CD4-positive, alpha-beta T cell treated with Interleukin-17A for 4 hours (primary cell): ENCODE results near the gene MCC.

Source experiments
- DNase-seq: peaks from one replicate; pipeline ENCODE4 v3.0.0-alpha.2; 2020; ENCODE audit warnings: mixed read lengths

Gene MCC

GRCh38 chr5:113063927-113064326, 424.3 kb downstream of the MCC start:
- no peak for DNase-seq

GRCh38 chr5:113062869-113063508, 425.3 kb downstream of the MCC start:
- DNase-seq = no peak

GRCh38 chr5:113061846-113062780, 426.1 kb downstream of the MCC start:
- DNase-seq = no peak

- no peak for DNase-seq
Observed at GRCh38 chr5:113060408-113061025, 427.7 kb downstream of the MCC start.

DNA sequence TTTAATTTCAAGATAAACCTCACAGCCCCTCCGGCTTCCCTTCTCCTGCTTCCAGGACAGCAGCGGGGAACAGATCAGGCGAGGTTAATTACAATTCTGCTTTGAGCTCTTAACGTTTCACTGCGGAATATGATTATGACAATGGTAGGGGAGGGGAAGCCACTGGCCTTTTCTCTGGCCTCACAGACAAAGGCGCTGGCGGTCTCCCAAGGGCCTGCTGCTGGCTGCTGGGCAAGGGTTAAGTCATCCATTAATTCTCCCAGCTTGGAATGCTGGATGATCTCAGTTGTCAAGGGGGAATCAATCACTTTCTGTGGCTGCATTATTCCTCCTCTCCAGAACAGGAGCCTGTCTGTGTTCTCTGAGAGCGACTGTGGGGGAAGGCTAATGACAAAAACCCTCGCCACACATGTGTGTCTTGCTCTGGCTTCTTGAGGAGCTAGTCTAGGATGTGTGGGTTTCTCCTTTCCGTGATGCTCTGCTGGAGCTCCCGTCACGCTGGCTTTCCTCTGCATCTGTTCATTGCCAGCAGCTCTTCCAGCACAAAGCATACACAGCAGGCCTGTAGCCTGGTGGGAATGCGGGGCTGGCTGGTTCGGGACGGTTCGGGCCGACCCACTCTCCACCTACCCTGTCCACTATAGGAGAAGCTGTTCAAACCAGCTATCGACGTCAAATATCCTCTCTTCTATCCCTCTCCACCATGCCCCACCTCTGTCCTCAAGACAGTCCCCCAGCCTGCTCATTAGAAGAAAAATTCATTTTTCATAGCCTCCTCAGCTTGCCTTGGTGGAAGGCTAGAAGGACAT, 428.8 kb downstream of the MCC start:
- no peak for DNase-seq

DNA sequence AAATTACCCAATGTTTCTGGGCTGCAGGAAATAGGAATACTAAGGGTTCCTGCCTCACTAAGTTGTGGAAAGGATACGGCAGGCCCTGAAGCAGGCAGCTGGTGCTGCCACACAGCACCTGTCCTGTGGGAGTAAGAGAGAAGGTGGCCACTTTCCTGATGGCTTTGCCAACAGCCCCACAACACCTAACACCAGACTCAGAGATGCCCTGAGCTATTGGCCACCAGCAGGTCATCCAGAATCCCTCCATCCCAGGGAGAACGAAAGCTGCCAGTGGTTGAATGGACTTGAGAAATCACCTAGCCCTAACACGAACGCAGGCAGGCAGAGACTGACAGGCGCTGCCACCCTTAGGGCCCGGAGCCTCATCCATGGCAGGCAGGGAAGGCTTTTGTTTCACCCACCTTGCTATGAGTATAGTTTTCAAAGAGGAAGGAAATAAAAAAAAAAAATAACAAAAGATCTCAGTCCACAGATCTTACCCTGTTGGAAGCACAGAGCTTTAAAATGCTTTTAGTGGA, 429.5 kb downstream of the MCC start:
- no peak for DNase-seq

DNA sequence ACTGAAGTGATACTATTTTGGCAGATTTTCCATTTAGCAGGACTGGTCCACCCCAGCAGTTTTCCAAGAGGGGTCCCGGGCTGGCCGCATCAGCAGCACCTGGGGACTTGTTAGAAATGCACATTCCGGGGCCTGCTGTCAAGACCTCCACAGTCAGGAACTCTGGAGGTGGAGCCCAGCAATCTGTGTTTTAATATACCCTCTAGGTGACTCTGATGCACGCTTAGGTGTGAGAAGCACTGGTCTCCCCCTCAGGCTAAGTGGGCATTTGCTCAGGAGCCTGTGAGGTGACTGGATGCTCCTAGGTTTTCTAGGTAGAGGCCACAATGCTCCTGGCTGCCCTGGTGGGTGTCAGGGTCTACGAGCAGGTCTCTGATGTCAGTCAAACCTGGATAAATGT, 430.0 kb downstream of the MCC start:
- no peak for DNase-seq

DNA sequence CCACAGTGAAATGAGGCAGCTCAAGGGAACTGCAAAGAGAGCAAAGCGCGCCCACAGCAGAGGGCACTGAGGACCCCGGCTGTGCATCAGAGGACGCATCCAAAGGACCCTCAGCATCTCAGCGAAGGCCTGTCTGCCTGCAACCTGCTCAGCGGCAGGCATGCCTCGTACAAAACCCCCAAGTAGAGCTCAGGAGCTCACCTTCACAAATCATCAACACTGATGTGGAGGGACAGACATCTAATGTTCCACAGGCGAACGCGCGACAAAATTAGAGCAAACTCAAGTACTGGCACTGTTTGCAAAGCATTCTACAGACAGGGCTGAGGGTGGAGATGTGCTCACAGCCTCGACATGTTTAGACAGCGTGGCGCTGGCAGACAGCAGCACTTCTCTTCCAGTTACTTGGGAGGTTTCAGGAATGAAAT, 430.7 kb downstream of the MCC start:
- DNase-seq = no peak

GRCh38 chr5:113056988-113057387, 431.3 kb downstream of the MCC start:
- DNase-seq = no peak

GRCh38 chr5:113054899-113055298, 433.4 kb downstream of the MCC start:
- no peak for DNase-seq

DNA sequence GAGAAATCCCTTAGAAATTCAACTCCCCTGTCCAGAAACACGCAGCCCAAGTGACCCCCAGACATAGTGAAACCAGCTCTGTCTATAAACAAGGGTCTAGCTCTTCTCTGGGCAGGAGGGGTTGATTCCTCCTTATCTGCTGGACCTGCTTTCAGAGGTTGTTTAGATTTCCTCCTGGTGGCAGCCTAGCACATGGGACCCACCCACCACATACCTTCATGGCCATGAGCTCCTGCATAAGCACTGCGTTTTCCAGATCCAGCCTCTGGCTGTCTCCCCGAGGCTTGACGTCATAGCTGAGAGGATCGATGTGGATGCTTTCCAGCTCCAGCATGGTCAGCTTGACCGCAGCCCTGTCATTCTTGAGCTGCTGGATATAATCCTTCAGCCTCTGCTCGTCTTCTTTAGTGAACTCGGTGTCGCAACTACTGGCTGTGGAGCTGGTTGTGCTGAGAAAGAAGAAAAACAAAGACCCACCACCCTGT, 434.7 kb downstream of the MCC start:
- DNase-seq = no peak

DNA sequence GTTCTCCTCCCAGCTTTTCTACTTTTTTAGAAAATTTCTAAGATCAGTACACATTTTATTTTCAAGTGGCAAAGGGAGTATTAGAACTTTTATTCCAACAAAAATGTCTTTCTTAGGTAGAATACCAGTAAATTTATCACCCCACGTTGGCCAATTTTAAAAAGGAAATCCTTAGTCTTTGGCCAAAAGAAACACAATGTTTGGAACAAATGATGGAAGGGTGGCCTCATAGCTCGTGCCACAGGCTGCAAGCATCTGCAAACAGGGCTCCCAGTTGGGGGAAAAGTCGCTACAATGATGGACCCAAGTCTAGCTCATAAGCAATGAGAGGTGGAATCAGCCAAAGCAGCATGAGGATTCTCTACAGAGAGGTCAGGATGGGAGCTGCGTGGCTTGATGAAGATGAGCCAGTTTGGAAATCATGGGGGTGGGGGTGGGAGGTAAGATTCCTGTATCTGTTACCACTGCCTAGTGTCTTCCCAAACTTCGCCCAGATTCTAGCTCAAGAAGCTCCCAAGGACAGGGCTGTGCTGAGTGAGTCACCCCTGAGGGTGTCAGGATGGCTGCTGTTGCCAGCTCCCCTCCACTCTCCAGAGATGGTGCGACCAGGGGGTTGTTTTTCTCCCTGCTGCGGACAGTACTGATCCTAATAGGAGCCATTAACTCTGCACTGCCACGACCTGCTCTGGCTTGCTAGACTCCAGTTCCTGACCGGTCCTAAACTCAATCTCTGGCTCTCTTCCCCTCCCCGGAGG, 436.0 kb downstream of the MCC start:
- no peak for DNase-seq

GRCh38 chr5:113050721-113051382, 437.4 kb downstream of the MCC start:
- peak; percentile 27 for DNase-seq

DNA sequence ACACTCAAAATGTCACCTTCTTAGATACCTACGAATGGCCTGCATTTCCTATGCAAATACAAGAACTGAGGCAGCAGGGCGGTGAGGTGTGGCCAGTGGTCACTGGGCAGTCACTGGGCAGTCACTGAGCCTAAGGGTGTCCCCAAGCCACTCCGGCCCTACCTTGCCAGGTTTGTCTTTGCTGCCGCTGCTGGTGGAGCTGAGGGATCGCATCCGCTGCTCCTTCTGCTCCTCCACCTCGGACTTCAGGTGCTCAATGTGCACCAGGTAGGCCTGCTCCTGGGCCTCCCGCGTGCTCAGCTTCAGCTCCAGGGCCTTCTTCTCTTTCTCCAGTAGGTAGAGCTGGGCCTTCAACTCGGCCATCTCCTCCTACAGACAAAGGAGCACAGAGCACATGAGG, 439.3 kb downstream of the MCC start:
- no peak for DNase-seq

DNA sequence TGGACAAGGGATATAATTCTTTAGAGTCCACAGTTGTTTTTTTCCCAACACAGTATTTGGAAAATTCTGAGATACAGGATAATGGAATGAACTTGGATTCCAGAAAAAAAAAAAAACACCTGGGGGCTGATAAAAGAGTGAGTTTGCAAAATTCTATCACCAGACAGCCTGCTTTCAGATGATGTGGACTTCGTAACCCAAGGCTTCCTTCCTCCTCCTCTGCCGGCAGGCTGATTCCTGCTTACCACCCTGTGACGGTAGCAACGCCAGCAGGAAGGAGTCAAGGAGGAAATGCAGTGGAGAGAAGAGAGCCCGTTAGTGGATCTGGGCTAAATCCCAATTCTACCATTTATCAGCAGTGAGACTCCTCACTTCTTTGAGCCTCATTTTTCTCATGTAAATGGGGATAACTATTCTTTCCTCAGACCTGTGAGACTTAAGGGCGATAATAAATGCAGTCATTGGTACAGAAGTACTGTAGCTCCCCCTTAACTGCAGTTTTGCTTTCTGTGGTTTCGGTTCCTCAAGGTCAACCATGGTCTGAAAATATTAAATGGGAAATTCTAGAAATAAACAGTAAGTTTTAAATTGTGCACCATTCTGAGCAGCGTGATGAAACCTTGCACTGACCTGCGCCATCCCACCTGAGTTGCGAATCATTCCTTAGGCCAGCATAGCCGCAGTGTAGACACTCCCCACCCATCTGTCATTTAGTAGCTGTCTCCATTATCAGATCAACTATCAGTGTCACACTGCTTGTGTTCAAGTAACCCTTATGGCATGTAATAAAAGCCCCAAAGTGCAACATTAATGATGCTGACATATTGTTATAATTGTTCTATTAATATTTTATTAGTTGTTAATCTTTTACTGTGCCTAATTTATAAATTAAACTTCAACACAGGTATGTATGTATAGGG, 440.3 kb downstream of the MCC start:
- DNase-seq = no peak

DNA sequence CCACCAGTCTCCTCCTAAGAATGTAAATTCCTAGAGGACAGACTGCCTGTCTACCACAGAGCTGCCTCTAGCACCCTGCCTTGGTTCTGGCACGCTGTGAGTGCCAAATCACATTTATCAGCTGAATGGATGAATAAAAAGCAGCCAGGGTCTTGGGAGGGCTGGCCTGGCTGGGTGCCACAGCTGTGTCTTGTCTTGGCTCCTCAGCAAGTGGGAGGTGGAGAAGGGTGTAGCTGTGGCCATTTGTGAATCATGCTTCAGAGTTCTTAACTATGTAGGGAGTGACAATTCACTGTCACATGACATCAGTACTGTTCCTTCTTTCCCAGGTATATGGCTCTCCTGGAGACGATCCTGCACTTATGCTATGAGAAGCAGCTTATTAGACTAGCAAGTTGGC, 441.0 kb downstream of the MCC start:
- no peak for DNase-seq

- DNase-seq = no peak
Observed at GRCh38 chr5:113044776-113045465, 443.3 kb downstream of the MCC start.

DNA sequence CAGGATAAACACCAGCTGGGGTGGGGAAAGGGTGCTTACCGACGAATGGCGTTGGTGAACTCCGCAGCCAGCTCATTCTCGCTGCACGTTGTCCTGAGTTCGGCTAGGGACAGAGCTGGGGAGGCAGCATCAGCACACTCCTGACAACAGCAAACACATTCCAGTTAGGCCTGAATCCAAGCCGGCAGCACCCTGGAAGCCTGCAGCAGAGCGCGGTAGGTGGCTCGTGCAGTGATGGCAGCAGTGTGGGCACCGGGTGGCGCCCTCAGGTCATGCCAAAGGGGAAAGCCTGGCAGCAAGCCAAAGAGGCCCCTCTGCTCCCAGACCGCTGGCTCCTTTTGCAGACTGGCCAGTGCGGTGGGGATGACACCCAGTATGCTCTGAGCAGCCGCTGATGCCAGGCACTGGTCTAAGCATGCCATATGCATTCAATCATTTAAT, 444.7 kb downstream of the MCC start:
- peak; percentile 54 for DNase-seq
